Measurements from ENCODE around the gene RTTN.

Gene RTTN

GRCh38 chr18:70197844-70198243 lies 7.6 kb downstream of the RTTN start:
- no peak for TF ChIP-seq CTCF (IDR thresholded peaks at IDR 0.05; ENCODE audit: low read depth, low read length, missing control alignments)
- H3K4me3 ChIP-seq (replicated peaks; ENCODE audit: low read depth, low read length) = no peak overlapping the region
- DNase-seq (ENCODE audit: extremely low read depth, low read depth) = no peak

- no peak overlapping the region for H3K4me3 ChIP-seq (replicated peaks; ENCODE audit: low read depth, low read length)
- DNase-seq (ENCODE audit: extremely low read depth, low read depth) = no peak
- no peak for TF ChIP-seq CTCF (IDR thresholded peaks at IDR 0.05; ENCODE audit: low read depth, low read length, missing control alignments)
These were observed 8.5 kb downstream of the RTTN start for GRCh38 chr18:70197026-70197425.

- H3K4me3 ChIP-seq (replicated peaks; ENCODE audit: low read depth, low read length) = no peak overlapping the region
- peak; percentile 66 for TF ChIP-seq CTCF (IDR thresholded peaks at IDR 0.05; ENCODE audit: low read depth, low read length, missing control alignments)
- DNase-seq (ENCODE audit: extremely low read depth, low read depth) = no peak
These were observed 9.5 kb downstream of the RTTN start for GRCh38 chr18:70195852-70196434.

GRCh38 chr18:70195014-70195614 lies 10.4 kb downstream of the RTTN start:
- no peak for TF ChIP-seq CTCF (IDR thresholded peaks at IDR 0.05; ENCODE audit: low read depth, low read length, missing control alignments)
- no peak for DNase-seq (ENCODE audit: extremely low read depth, low read depth)
- H3K4me3 ChIP-seq (replicated peaks; ENCODE audit: low read depth, low read length) = no peak overlapping the region

GRCh38 chr18:70194227-70194890 lies 11.1 kb downstream of the RTTN start:
- H3K4me3 ChIP-seq (replicated peaks; ENCODE audit: low read depth, low read length) = no peak overlapping the region
- no peak for TF ChIP-seq CTCF (IDR thresholded peaks at IDR 0.05; ENCODE audit: low read depth, low read length, missing control alignments)
- no peak for DNase-seq (ENCODE audit: extremely low read depth, low read depth)

- no peak for DNase-seq (ENCODE audit: extremely low read depth, low read depth)
These were observed 15.0 kb downstream of the RTTN start for GRCh38 chr18:70190529-70190928.

More at GRCh38 chr18:70190529-70190928, 15.0 kb downstream of the RTTN start:
- H3K4me3 ChIP-seq (replicated peaks; ENCODE audit: low read depth, low read length) = no peak overlapping the region
- TF ChIP-seq CTCF (IDR thresholded peaks at IDR 0.05; ENCODE audit: low read depth, low read length, missing control alignments) = no peak
